Raji (cell line): ENCODE measurements around the gene HUNK.

Source experiments
- POLR2A ChIP-seq: IDR thresholded peaks from 2 replicates; pipeline ENCODE4 v1.6.1; 2011; ENCODE audit warnings: low read depth, low read length, control low read depth; ENCODE audit not compliant: insufficient read depth

HUNK gene

DNA sequence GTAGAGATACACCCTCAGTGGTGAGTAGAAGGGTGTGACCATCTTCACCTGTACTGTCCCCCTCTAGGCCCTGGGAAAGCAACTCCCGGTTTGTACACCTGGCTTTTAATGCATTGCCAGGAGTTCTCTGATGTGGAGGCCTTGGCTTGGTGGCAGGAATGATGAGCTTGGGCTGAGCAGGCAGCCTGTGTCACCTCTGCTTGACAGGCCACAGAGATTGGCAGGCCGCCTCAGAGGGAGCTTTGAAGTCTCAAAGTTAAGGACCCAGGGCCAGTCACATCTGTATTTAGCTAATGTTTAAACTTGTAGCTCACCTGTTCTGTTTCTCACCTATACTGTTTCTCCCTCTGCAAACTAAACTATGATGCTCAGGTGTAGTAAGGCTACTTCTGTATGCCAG, 28.5 kb downstream of the HUNK start:
- TF ChIP-seq POLR2A = no peak

DNA sequence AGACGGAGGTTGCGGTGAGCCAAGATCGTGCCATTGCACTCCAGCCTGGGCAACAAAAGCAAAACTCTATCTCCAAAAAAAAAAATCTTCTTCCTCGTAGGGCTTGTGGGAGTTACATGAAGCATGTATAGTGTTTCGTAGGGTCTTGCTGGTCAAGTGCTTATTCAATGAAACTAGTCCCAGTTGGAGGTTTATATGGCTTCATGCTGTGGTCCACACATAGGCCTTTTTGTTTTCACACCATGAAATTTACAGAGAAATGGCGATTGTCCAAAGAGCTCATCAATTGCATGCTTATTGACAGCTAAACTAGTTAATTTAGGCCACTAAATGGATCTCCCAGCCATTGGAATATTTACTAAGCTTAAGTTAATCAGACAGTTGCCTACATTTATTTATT, 29.6 kb downstream of the HUNK start:
- no peak for TF ChIP-seq POLR2A

DNA sequence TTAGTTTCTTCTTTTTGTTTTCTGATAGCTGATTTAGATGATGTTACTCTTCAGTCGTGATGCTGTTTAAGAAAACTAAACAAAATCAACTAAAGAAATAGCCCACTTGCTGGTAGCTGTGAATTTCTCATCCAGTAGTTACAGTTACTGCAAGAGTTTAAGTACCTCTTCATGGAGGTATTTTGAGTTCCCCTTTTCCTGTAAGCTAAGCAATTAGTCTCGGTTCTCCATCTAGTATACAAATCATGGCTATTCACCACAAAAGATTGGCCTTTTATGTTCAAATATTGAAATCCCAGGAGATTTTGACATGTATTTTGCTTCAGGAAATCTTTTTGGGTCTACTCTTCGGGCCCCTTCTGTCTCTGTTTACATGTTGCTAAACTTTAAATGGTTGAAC, 31.1 kb downstream of the HUNK start:
- no peak for TF ChIP-seq POLR2A

DNA sequence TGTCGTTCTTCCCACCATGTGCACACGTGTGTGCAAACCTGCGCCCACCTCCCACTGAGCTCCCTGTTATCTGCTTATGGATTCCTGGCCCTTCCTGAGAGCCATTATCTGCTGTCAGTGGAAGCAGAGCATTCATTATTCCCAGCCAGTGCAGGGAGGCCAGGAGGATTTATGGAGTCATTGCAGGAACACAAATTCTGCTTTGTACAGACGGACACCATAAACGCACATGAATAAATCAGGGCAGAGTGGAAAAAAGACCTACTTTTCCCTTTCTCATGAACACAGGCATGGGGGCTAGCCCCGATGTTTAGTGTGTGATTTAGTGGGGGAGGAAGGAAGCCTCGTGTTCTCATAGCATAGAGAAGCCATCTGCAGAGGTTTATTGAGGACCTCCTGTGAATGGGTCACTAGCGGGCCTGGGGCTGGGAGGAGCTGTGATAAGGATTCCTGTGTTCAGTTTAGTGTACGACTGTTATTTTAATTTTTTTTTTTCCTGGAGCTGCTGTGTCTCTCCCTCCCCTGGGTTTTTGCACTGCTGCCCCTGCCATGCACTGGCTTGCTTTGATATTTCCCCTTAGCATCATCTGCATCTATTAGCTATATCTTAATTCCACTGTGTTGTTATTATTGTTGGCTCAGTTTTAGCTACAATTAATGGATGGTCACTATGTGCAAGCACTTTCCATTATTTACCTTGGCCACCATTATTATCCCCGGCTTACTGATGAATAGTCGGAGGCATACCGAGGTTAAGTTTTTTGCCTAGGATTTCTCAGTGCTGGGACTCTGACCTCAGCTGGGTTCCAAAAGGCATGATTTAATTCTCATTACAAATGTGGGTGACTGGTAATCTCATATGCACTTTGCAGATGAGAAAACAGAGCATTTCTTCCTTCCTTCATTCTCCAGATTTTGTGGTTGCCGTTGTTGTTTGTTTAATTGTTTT, 33.0 kb downstream of the HUNK start:
- no peak for TF ChIP-seq POLR2A

DNA sequence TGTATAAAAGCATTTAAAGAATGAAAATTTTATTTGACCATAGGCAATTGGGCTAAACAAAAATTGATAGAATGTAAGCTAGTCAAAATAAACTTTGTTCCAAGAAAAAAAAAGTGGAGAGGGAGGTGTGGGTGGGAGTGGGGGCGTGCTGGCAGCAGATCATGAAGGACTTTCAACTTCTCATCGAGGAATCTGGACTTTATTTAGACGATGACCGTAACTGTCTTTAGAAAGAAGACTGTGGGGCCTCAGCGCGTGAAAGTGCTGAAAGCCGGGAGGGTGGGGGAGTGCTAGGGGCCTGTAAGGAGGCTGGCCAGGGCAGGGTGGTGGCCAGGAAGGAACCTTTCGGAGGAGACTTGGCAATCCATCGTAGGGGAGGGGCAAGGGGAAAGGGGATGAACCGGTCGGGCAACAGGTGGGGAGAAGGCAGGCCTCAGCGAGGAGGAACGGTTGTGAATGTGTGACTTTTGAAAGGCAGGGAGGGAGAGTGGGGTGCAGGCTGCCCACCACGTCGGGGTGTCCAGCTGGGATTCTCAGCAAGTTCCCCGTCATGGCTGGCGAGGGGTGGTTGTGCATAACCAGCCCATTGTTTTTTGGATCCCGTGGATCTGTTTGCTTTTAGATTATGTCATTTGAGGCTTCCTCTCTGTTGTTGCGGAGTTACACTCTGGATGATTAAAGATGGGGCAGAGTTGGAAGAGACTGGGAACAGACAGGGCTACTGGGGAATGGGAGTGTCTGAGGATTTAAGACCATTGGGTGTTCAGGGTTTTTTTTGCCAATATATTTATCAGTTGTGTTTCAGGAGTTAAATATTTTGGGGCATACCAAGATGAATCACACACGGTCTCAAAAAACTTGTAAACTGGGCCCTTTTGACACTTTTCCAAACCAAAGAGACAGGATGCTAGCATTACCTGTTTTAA, 35.5 kb downstream of the HUNK start:
- no peak for TF ChIP-seq POLR2A

DNA sequence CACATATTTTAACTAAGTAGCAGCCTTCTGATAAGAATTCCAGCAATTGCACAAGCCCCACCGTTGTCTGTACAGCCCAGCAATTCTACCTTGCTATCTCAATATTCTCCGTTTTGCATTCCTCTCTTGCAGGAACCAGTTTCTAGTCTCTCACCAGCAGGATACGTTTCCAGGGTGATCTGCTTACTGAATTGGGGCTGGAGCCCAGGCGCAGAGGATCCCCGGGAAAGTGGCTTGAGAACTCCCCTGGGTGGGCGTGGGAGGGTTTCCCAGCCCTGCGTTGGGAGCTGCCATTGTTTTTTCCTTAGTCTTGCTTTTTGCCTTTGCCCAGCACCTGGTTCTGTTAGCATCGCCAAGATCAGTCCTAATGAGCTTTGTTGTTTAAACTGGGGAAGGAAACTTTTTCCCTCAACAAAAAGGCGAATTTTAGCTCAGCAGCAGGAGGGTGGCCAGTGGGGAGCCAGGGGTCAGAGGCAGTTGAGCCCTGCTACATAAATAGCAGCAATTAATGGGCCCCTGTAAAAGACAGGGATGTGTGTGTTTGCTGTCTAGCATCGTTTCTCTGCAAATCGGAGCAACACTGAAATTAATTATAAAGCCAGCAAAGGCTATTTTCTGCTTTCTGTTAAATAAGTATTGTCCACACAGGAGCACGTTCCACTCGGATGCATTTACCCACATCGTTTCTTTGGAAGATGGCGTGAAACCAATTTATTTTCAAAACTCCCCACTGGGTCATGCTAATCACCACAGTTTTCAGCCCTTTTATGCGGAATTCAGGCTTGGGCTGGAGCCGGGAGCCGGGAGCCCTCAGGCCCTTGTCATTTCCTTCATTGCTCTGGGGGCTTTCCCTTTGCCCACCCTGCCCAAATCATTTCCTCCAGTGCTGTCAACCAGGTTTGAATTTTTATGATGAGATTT, 36.6 kb downstream of the HUNK start:
- no peak for TF ChIP-seq POLR2A

DNA sequence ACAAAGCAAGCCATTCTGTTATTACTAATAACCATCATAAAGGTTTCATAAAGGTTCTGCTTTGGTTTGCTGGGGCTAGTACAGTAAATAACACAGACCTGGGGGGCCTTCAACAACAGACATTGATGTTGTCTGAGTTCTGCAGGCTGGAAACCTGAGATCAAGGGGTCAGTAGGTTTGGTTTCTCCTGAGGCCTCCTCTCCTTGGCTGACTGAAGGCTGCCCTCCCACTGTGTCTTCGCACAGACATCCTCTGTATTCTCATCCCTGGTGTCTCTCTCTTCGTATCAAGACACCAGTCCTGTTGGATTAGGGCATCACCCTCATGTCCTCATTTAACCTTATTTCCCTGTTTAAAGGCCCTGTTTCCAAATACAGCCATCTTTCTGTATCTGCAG, 37.3 kb downstream of the HUNK start:
- TF ChIP-seq POLR2A = no peak

DNA sequence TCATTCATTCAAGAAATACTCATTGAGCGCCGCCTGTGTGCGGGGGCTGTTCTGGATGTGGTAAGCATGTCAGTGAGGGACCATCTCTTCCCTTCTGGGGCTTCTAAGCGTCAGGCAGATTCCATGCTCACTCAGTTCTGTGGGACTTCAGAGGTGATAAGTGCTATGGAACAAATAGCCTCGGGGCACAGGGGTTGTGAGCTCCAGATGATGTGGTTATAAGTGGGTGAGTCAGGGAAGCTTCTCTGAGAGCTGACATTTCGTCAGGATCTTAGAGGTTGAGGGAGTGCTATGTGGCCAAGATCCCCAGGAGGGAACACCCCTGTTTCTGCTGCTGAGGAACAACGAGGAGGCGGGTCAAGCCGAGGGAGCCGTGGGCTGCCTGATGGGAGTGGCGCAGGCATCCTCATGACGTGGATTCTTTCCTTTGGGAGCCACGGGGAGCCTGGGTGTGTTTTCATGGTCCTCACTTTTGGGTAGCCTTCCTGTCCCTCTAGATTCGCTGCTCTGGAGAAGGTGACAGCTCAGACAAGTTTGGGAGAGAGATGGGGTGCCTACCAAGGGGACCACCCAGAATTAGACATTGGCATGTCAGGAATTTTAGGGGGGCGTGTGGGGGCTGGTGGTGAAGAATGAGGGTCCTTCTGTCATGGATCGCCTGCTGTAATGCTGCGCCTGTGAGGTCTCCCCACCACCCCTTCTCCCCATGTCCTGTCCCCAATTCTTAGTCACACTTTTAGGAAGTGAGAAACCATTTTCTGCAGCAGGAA, 38.5 kb downstream of the HUNK start:
- TF ChIP-seq POLR2A = no peak

DNA sequence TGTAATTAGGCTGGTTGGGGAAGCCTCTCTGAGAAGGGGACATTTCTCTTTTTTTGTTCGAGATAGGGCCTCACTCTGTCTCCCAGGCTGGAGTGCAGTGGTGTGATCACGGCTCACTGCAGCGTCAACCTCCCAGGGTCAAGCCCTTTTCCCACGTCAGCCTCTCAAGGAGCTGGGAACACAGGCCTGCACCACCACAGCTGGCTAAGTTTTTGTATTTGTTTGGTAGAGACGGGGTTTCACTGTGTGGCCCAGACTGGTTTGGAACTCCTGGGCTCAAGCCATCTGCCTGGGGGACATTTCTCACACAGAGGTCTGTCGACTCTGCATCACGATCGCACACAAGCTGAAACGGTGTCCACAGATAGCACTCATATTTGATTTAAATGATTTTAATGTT, 39.7 kb downstream of the HUNK start:
- no peak for TF ChIP-seq POLR2A

DNA sequence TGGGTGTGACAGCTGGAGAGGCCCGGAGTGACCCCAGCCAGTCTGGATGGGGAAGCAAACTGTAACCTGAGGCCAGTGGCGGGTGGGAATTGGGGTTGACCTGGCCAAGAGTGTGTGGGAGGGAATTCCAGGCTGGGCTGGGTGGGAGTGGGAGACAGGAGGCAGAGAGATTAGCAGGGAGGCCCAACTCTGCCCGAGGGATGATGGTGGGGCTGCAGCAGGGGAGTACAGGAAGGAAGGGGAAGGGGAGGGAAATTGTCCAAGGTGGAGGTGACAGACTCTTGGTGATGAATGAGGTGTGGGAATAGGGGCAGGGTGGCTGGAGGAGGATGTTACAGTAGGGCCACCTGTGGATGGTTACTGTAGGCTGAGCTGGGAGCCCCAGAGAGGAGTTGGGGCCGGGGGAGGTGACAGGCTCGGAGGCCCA, 40.4 kb downstream of the HUNK start:
- no peak for TF ChIP-seq POLR2A

DNA sequence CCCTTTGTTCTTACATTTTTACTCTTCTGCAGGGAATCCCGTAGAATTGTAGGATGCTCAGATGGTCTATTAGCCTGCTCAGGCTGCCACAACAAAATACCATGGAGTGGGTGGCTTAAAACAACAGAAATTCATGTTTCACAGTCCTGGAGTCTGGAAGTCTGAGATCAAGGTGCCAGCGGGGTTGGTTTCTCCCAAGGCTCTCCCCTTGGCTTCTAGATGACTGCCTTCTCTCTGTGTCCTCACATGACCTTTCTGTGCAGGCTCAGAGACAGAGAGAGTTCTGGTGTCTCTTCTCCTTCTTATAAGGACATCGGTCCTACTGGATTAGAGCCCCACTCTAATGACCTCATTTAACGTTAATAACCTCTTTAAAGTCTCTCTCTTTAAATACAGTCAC, 41.7 kb downstream of the HUNK start:
- TF ChIP-seq POLR2A = no peak

DNA sequence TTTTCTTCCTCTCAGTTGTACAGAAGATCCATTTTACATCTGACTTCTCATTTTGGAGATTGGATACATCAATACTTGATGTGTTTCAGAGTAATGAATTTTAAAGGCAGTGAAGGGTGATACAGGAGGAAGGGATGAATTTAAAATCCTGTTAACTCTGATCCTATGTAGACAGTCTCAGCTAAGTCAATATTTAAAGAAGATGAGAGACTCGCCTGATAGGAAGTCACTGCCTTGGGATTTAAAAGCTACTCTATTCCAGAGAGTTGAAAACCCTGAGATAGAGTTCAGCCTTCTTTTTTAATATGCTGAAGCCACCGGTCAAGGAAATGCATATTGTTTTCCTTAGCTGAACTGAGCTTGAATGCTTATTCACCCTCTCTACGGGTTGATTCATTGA, 42.7 kb downstream of the HUNK start:
- no peak for TF ChIP-seq POLR2A

DNA sequence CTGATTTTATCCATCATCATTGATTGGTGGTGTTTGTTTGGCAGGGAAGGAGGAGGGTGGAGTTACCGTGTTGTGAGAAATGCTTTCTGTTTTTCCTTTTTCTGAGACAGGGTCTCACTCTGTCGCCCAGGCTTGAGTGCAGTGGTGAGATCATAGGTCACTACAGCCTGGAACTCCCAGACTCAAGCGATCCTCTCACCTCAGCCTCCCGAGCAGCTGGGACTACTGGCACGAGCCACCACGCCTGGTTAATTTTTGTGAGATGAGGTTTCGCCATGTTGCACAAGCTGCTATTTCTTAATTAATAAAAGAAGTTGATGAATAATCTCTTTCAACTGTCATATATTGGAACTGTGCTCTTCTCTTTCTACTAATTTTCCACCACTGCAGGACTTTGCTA, 44.3 kb downstream of the HUNK start:
- TF ChIP-seq POLR2A = no peak

DNA sequence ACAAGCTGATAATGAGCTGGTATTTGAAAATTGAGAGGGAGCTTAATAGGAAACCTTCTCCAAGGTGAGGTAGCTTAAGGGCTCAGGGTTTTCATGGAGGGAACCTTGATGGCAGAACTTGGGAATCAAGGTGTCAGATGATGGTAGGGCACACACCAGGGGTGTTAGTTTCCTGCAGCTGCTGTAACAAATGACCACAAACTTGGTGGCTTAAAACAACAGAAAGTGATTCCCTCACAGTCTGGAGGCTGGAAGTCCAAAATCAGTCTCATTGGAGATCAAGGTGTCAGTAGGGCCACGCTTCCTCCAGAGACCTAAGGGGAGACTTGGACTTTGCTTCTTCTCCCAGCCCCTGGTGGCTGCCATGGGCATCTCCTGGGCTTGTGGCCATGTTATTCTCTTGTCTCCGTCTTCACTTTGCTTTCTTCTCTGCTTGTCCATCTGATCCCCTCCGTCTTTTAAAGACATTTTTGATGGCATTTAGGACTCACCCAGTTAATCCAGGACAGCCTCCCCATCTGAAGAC, 45.5 kb downstream of the HUNK start:
- TF ChIP-seq POLR2A = no peak
